Measurements from ENCODE around the gene ALG1. TPM values are rescaled to one million over a fixed set of nuclear protein-coding genes. Genes with fewer than 3 reads are reported as not detected.
"Not testable (repeated sequence)": the region's sequence is repeated elsewhere in the genome, so short reads cannot be mapped to it uniquely, and the experiment has no call there.

Gene ALG1
- total RNA-seq, 2 donors from 2014 or later = 27.7 to 51.3 TPM

- intact Hi-C loops (cut with DNase I); H3K9me3 ChIP-seq; H3K27ac ChIP-seq; H3K36me3 ChIP-seq; H3K27me3 ChIP-seq; DNase-seq; H3K9ac ChIP-seq (ENCODE audit: low read depth in 2 of 2, low read length in 2 of 2); H3K4me1 ChIP-seq; H3K4me3 ChIP-seq: not testable (repeated sequence)
Measured at GRCh38 chr16:5132915-5133600, 61.4 kb downstream of the ALG1 start.

GRCh38 chr16:5134739-5135452, 63.3 kb downstream of the ALG1 start:
- H3K9me3 ChIP-seq; intact Hi-C loops (cut with DNase I); DNase-seq; H3K4me3 ChIP-seq; H3K9ac ChIP-seq (ENCODE audit: low read depth in 2 of 2, low read length in 2 of 2); H3K27ac ChIP-seq; H3K36me3 ChIP-seq; H3K27me3 ChIP-seq; H3K4me1 ChIP-seq: not testable (repeated sequence)

Other genes with a start within 250 kb of the ALG1 start
- gene GLYR1, start 224.6 kb upstream of the ALG1 start, total RNA-seq = 100 to 1,000 TPM; 112 to 134 TPM
- 10 to 100 TPM; 34.7 to 41.7 TPM for gene UBN1, start 224.4 kb upstream of the ALG1 start, total RNA-seq
- 10 to 100 TPM; 11.5 to 14.1 TPM for gene PPL, start 134.7 kb upstream of the ALG1 start, total RNA-seq
- gene SEC14L5, start 113.5 kb upstream of the ALG1 start, total RNA-seq = 1 to 10 TPM in 1 of 2 donors, under 1 TPM in 1; 0.59 to 1.8 TPM
- gene NAGPA, start 37.9 kb upstream of the ALG1 start, total RNA-seq = 10 to 100 TPM; 18.6 to 20.6 TPM
- 1 to 10 TPM; 1.6 to 3.6 TPM for gene C16orf89, start 5.9 kb upstream of the ALG1 start, total RNA-seq
- gene EEF2KMT, start 26.0 kb downstream of the ALG1 start, total RNA-seq = 10 to 100 TPM in 1 of 2 donors, 1 to 10 TPM in 1; 7.4 to 16.2 TPM

All from colonic mucosa (tissue), 4 donors.